Lung (tissue), 12 donors: ENCODE results near the gene HDLBP. TPM values are rescaled to one million over a fixed set of nuclear protein-coding genes. Genes with fewer than 3 reads are reported as not detected.

ENCODE experiments used
- ATAC-seq: fragments of 200-7000 bp; cut with Tn5 transposase; one replicate; pipeline ENCODE4 v1.9.1; 2020; ENCODE audit warnings: moderate number of reproducible peaks; ENCODE audit not compliant: insufficient read depth, low FRiP score
- DNase-seq, 3 donors: peaks; one replicate each; pipeline ENCODE4 v3.0.0-alpha.2; 2013 to 2017
- H3K27ac ChIP-seq, 2 donors: one replicate each; pipeline ENCODE4 v1.5.1; 2013; ENCODE audit warnings: mild to moderate bottlenecking in 2 of 2, moderate library complexity in 2 of 2, control low read depth in 1 of 2, inconsistent platforms in 1 of 2, low read depth in 1 of 2, low read length in 1 of 2
- H3K27me3 ChIP-seq, 3 donors: one replicate each; pipeline ENCODE4 v1.5.1; 2013; ENCODE audit warnings: low read length in 2 of 3; ENCODE audit not compliant: control insufficient read depth in 3 of 3, insufficient read depth in 3 of 3
- H3K36me3 ChIP-seq, 4 donors: one replicate each; pipeline ENCODE4 v1.5.1; 2013; ENCODE audit warnings: low read length in 4 of 4, mild to moderate bottlenecking in 1 of 4, moderate library complexity in 1 of 4; ENCODE audit not compliant: control insufficient read depth in 4 of 4, insufficient read depth in 4 of 4
- H3K4me1 ChIP-seq, 5 donors: one replicate each; pipeline ENCODE4 v1.5.1; 2013; ENCODE audit warnings: low read length in 5 of 5, mild to moderate bottlenecking in 2 of 5, moderate library complexity in 1 of 5; ENCODE audit not compliant: control insufficient read depth in 5 of 5, insufficient read depth in 5 of 5
- H3K4me3 ChIP-seq: one replicate; pipeline ENCODE4 v1.5.1; 2013; ENCODE audit warnings: mild to moderate bottlenecking, control low read depth, moderate library complexity
- H3K9ac ChIP-seq, 2 donors: one replicate each; pipeline ENCODE4 v1.5.1; 2013; ENCODE audit warnings: low read length in 2 of 2, control low read depth in 1 of 2; ENCODE audit not compliant: insufficient read depth in 1 of 2
- H3K9me3 ChIP-seq, 4 donors: one replicate each; pipeline ENCODE4 v1.5.1; 2013; ENCODE audit warnings: low read length in 3 of 4, mild to moderate bottlenecking in 1 of 4, moderate library complexity in 1 of 4; ENCODE audit not compliant: control insufficient read depth in 4 of 4, insufficient read depth in 3 of 4
- CTCF ChIP-seq: IDR thresholded peaks from 2 replicates; pipeline ENCODE4 v1.5.1; 2012; ENCODE audit warnings: mild to moderate bottlenecking; ENCODE audit errors: control extremely low read depth, extremely low read depth
- WGBS, 2 donors: extraction: QIAGEN DNeasy Blood & Tissue Kit; methylation state at CpG; one replicate each; pipeline ENCODE4 v1.1.7; 2013; 5-methylcytosine and 5-hydroxymethylcytosine counted together
- polyA plus RNA-seq, 2 donors: library from polyadenylated mRNA; stranded (reverse); fragments of 200-250 nt; gene quantifications; one replicate each; pipeline ENCODE4 v1.2.1, GENCODE V29; 2013
- total RNA-seq, 2 donors: library from RNA; depleted of rRNA in 1 of 2; stranded (reverse); fragments of >200 nt in 1 of 2; gene quantifications; one replicate each; pipeline ENCODE4 v1.2.1, GENCODE V29; 2014 to 2021
- donor health status: control.
- donor health status: control.
- donor health status: Bipolar disorder and iron deficiency.
- donor health status: healthy.
- donor health status: DM: yes; HTN: yes; CAD: no.

Gene HDLBP
- total and polyA plus RNA-seq, 4 donors = 165 to 595 (median 316) TPM

DNA sequence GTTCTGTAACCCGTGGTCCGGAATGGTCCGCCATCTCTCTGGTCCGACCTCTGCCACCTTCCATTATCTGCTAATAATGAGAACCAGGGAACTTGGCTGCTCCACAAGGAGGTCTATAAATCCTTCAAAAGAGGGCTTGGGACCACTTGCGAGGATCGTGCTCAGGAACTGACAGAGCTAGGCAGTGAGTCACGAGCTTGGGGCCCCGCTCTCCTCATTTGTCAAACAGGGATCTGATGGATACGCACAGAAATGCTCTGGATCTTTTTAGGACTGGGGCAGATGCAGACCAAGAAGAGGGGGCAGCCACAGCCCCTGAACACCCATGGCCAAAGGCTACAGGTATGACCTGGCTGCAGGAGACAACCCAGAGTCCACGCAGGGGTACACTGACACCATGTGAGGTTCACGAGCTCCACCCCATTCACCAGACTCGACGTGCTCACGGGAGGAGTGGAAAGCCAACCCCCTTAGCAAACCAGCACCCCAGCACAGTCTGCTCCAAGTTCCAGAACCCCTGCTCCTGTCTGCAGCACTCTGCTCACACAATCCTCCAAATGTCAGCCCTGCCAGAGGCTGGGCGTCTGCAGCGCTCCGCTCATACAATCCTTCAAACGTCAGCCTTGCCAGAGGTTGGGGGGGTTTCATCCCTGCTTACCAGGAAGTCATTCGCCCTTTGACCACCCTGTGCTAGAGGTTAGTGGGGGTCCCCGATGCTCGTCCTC is 81.2 kb downstream of the HDLBP start:
- Histone ChIP-seq H3K4me3 (no peak overlapping the region), H3K9ac (no peak overlapping the region), H3K27ac (no peak overlapping the region), H3K27me3 (no peaks in the 10 kb centered on the region), H3K9me3 (no peaks in the 10 kb centered on the region), H3K36me3 (peaks cover 42 to 84% (median 64%) of the 10 kb centered on the region in 4 donors), H3K4me1 (no peaks in the 10 kb centered on the region)
- 89 to 91% methylated on average over 21 of the region's 21 CpGs for whole genome bisulfite sequencing, 2 donors
- ATAC-seq = no peak
- TF ChIP-seq CTCF = no peak
- no peak for DNase-seq

GRCh38 chr2:241232736-241233575 is 82.5 kb downstream of the HDLBP start:
- no peak for TF ChIP-seq CTCF
- 83 to 88% methylated on average over 13 of the region's 13 CpGs for WGBS, 2 donors
- H3K27me3 ChIP-seq = no peaks in the 10 kb centered on the region
- no peaks in the 10 kb centered on the region for H3K9me3 ChIP-seq
- H3K27ac ChIP-seq = no peak overlapping the region
- no peak overlapping the region for H3K9ac ChIP-seq
- no peaks in the 10 kb centered on the region for H3K4me1 ChIP-seq
- DNase-seq (no peak), ATAC-seq (no peak)
- peaks cover 33 to 86% (median 57%) of the 10 kb centered on the region in 4 donors for H3K36me3 ChIP-seq
- H3K4me3 ChIP-seq = no peak overlapping the region

GRCh38 chr2:241230435-241230834 is 85.0 kb downstream of the HDLBP start:
- ATAC-seq = no peak
- Histone ChIP-seq H3K9ac (no peak overlapping the region), H3K9me3 (no peaks in the 10 kb centered on the region), H3K27me3 (no peaks in the 10 kb centered on the region), H3K36me3 (peaks cover 24 to 83% (median 48%) of the 10 kb centered on the region in 4 donors), H3K27ac (no peak overlapping the region), H3K4me1 (no peaks in the 10 kb centered on the region), H3K4me3 (no peak overlapping the region)
- WGBS, 2 donors = 96% methylated on average over 19 of the region's 19 CpGs
- no peak for TF ChIP-seq CTCF
- DNase-seq = no peak
